Body of pancreas (tissue), 4 donors: Measurements from ENCODE around the gene ARHGEF4. TPM values are rescaled to one million over a fixed set of nuclear protein-coding genes. Genes with fewer than 3 reads are reported as not detected.

Source experiments
- ATAC-seq: fragments of 150-250 bp; one replicate; pipeline ENCODE4 v1.9.1; 2016
- DNase-seq, 4 donors: peaks; one replicate each; pipeline ENCODE4 v3.0.0-alpha.2; 2019
- H3K27ac ChIP-seq, 4 donors: fragments of 200-600 bp; sonication (generic); 1 replicate in 3 of 4; 2 replicates in 1 of 4; pipeline versions ENCODE4 v1.5.1 to v1.6.1; 2016 to 2019; ENCODE audit warnings: mild to moderate bottlenecking in 1 of 4, mixed read lengths in 1 of 4, moderate library complexity in 1 of 4
- H3K27me3 ChIP-seq, 2 donors: fragments of 200-600 bp; sonication (generic); one replicate each; pipeline ENCODE4 v1.6.0; 2016; ENCODE audit warnings: mild to moderate bottlenecking in 1 of 2
- H3K36me3 ChIP-seq, 2 donors: fragments of 200-600 bp; sonication (generic); replicated peaks in 1 of 2; 2 replicates each; pipeline ENCODE4 v1.5.1; 2016; ENCODE audit warnings: low read depth in 2 of 2; ENCODE audit not compliant: insufficient read depth in 1 of 2
- H3K4me1 ChIP-seq: fragments of 200-600 bp; sonication (generic); one replicate; pipeline ENCODE4 v1.6.0; 2016
- H3K4me3 ChIP-seq, 2 donors: fragments of 200-600 bp; sonication (generic); 1 replicate in 1 of 2; 2 replicates in 1 of 2; pipeline ENCODE4 v1.5.1; 2016 to 2019
- H3K9me3 ChIP-seq, 3 donors: fragments of 200-600 bp; sonication (generic); 1 replicate in 2 of 3; 2 replicates in 1 of 3; pipeline ENCODE4 v1.5.1; 2016
- POLR2A ChIP-seq, 3 donors: fragments of 450-650 bp; IDR thresholded peaks; one replicate each; pipeline ENCODE4 v1.6.1; 2016; ENCODE audit warnings: antibody characterized with exemption in 3 of 3, mild to moderate bottlenecking in 2 of 3
- WGBS, 2 donors: methylation state at CpG; one replicate each; pipeline ENCODE4 v1.1.5; 2017; 5-methylcytosine and 5-hydroxymethylcytosine counted together
- intact Hi-C: fragments of 100-400 bp; cut with DNase I; formaldehyde crosslinking; loops from one replicate; pipeline ENCODE4 v1.15.1; 2023
- total RNA-seq, 2 donors: library from RNA; depleted of rRNA; stranded (reverse); fragments of >200 nt; gene quantifications; one replicate each; pipeline ENCODE4 v1.1.0, GENCODE V29; 2016
- TF ChIP-seq, protein P1 (sequence below), 7 experiments: fragments of 450-650 bp in 4 of 7; fragments of 200-600 bp in 3 of 7; sonication (generic) in 3 of 7; IDR thresholded peaks; one replicate each; pipeline ENCODE4 v1.5.1; 2016 to 2019; ENCODE audit warnings: antibody characterized with exemption in 7 of 7

The ARHGEF4 gene
- total RNA-seq, 2 donors from 2014 or later, result 28.8 to 39.9 TPM

DNA sequence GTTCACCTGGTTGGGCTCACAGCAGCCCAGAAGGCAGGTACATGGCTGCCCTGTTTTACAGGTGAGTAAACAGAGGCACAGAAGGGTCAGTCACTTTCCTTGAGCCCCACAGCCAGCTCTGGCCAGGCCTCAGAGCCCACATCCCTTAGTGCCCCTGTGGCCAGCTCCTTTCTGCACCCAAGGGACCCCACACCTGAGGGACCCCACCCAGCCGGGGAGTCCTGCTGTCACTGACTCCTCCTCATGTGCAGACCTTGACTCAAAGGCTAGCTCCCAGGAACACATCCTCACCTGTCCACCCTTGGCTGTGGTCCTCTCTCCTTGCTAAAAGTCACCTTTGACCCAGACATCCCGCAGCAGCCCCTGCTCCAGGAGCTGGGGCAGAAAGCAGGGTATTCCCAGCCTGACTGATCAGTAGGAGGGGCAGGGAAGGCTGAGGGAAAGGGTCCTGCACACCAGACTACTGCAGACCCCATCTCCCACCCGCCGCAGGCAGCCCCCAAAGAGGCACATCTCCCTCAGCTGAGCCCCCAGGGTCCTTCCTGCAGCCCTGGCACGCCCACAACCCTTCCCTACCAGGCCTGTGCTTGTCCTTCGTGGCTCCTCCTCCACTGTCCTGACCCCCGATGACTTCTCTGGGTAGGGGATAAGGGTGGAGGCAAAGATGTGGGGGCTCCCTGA, 9.8 kb upstream of the ARHGEF4 start:
- DNase-seq, result no peak
- 51 to 74% methylated on average over 2 to 7 of the region's 7 CpGs for WGBS, 2 donors

DNA sequence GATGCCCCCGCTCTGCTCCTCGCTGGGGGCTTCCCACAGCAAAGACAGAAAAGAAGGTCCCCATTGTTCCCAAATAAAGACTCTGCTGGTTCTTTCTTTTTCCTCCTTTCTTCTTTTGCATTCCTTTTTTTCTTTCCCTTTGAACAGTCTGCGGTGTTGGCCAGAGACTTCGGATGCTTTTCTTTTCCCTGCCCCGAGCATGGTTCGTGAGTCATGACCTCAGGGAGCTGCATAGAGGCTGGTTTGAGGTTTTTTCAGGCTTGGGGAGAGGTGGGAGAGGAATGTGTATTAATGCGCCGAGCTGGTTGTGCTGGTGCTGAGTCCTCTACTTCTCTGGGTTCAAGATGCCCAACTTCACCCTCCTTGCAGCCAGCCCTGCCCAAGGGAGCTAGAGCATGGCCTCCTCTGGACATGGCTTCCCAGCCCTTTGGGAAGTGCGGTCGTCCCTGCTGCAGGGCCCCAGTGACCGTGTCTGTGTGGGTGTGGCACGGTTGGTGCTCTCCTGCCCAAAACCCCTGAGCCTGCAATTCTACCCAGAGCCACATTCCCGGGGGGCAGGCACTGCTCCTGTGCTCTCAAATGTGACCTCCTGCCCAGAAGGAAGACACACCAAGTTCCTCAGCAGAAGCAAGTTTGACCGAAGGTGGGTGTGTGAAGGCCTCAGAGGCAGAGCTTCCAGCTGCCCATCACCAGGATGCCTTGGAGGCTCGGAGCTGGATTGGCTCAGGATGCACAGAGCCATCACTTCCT, 9.0 kb upstream of the ARHGEF4 start:
- ATAC-seq, result no peak
- H3K27ac ChIP-seq, result no peak overlapping the region
- H3K4me1 ChIP-seq, result no peaks in the 10 kb centered on the region
- no peaks in the 10 kb centered on the region for H3K36me3 ChIP-seq
- intact Hi-C loops, result no loop called here
- no peaks in the 10 kb centered on the region for H3K27me3 ChIP-seq
- no peak for DNase-seq
- no peak overlapping the region for H3K4me3 ChIP-seq
- WGBS, 2 donors, result 76 to 83% methylated on average over 11 to 15 of the region's 15 CpGs
- no peaks in the 10 kb centered on the region for H3K9me3 ChIP-seq
- TF ChIP-seq, protein P1, sequence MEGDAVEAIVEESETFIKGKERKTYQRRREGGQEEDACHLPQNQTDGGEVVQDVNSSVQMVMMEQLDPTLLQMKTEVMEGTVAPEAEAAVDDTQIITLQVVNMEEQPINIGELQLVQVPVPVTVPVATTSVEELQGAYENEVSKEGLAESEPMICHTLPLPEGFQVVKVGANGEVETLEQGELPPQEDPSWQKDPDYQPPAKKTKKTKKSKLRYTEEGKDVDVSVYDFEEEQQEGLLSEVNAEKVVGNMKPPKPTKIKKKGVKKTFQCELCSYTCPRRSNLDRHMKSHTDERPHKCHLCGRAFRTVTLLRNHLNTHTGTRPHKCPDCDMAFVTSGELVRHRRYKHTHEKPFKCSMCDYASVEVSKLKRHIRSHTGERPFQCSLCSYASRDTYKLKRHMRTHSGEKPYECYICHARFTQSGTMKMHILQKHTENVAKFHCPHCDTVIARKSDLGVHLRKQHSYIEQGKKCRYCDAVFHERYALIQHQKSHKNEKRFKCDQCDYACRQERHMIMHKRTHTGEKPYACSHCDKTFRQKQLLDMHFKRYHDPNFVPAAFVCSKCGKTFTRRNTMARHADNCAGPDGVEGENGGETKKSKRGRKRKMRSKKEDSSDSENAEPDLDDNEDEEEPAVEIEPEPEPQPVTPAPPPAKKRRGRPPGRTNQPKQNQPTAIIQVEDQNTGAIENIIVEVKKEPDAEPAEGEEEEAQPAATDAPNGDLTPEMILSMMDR (IDR thresholded peaks at IDR 0.05), result no peak
- no peak for TF ChIP-seq POLR2A (IDR thresholded peaks at IDR 0.05)

More for the DNA sequence above, 9.8 kb upstream of the ARHGEF4 start:
- intact Hi-C loops, result no loop called here
- Histone ChIP-seq H3K36me3 (no peaks in the 10 kb centered on the region), H3K27me3 (no peaks in the 10 kb centered on the region), H3K27ac (no peak overlapping the region), H3K4me3 (no peak overlapping the region), H3K9me3 (no peaks in the 10 kb centered on the region), H3K4me1 (no peaks in the 10 kb centered on the region)
- TF ChIP-seq, protein P1 (IDR thresholded peaks at IDR 0.05), result no peak
- TF ChIP-seq POLR2A (IDR thresholded peaks at IDR 0.05), result no peak
- ATAC-seq, result no peak

DNA sequence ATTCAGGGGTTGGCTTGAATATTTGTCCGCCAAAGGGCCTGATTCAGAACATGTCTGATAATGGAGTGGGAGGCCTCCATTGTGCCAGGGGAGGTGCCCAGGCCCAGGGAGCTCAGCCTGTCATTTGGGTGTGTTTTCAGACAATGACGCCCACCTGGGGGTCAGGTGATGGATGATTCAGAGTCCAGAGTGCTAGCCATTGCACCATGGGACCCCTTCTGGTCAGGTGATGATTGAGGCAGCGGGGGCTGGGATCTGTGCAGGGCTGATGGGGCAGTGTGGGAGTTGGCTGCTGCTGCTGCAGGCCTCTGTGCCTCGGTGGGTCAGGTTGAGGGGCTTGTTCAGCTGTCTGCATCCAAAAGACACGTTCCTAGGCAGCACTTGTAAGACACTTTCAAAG, 8.3 kb upstream of the ARHGEF4 start:
- no peak for TF ChIP-seq POLR2A (IDR thresholded peaks at IDR 0.05)
- TF ChIP-seq, protein P1 (IDR thresholded peaks at IDR 0.05), result no peak
- no peaks in the 10 kb centered on the region for H3K9me3 ChIP-seq
- no peaks in the 10 kb centered on the region for H3K27me3 ChIP-seq
- 80% methylated on average over 5 of the region's 5 CpGs; no CpG with 5 or more reads in 1 of the 2 donors for WGBS, 2 donors
- no peak for ATAC-seq
- DNase-seq, result no peak
- peaks cover 2% of the 10 kb centered on the region for H3K4me1 ChIP-seq
- no peak overlapping the region for H3K27ac ChIP-seq
- intact Hi-C loops, result no loop called here
- no peak overlapping the region for H3K4me3 ChIP-seq
- no peaks in the 10 kb centered on the region for H3K36me3 ChIP-seq

DNA sequence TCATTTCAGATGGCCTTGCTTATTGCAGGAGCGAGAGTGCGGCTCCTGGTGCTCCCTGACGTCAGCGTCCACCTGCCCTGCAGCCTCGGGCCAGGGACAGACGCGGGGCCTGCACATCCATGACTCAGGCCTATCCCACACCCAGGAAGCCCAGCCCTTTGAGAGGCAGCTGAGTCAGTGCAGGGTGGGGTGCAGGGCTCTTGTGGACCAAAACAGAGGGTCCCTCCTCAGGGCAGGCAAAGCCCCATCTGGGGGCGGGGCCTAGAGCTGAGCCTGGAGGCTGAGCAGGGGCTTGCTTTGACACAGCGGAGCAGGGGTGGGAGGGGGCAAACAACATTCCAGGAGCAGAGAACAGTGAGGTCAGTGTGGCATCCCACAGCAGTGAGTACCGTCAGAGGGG, 7.7 kb upstream of the ARHGEF4 start:
- no peaks in the 10 kb centered on the region for H3K36me3 ChIP-seq
- no peak for ATAC-seq
- TF ChIP-seq, protein P1 (IDR thresholded peaks at IDR 0.05), result no peak
- TF ChIP-seq POLR2A (IDR thresholded peaks at IDR 0.05), result no peak
- intact Hi-C loops, result no loop called here
- H3K27me3 ChIP-seq, result no peaks in the 10 kb centered on the region
- 92 to 100% methylated on average over 1 to 10 of the region's 10 CpGs for WGBS, 2 donors
- H3K9me3 ChIP-seq, result no peaks in the 10 kb centered on the region
- no peak overlapping the region for H3K27ac ChIP-seq
- no peak for DNase-seq
- H3K4me1 ChIP-seq, result peaks cover 8% of the 10 kb centered on the region
- H3K4me3 ChIP-seq, result no peak overlapping the region
